ENCODE measurements around the gene JAKMIP1.

Gene JAKMIP1

DNA sequence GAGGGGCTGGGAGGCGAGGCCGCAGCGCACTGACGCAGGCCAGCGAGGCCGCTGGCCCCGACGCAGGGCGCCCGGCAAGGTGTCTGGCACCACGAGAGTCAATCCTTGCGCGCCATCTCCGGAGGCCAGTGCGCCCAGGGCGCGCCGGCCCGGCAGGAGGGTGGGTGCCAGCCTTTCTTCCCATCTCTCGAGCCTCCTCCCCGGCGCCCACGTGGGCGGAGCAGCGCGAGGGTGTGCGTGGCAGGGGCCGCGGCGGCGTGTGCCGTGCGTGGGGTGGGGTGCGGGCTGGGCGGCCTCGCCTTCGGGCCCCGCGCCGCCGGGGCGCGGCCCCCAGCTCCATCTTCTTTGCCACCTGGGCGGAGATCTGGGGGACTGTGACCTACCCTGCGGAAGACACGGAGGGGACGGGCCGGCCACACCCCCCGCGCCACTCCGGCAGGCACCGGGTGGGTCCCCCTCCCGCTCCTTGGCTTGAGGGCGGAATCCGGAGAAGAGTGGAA, 877 bp downstream of the JAKMIP1 start:
- peak in 1 of 3 experiments; percentile 57 for DNase-seq

DNA sequence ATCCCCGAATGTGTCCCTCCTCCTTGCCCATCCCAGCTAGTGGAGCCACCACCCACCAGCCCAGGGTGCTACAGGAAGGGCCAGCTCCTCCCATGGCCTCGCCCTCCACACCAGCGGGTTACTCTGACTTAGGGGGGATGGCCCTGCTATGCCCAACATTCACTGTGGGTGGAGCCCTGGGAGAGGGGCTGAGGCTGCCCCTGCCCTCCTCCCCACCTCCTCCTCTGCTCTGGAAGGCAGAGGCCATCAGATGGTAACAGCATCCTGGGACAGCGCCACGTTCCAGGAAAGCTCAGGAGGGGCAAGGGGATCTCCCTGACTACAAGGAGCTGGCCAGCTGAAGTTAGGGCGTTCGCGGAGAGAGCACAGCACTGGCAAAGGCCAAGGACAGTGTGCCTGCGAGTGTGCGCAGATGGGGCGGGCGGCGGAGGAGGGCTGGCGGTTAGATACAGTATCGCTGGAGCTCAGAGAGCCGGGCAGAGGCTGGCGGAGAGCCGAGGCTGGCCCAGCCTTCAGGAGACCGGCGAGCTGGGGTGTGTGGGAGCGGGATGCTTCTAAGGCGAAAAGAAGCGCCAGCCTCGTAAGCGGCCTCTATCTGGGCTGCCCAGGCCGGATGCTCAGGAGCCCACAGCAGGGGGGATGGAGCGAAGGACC, 1.5 kb downstream of the JAKMIP1 start:
- DNase-seq, result peak in 2 of 3 experiments; percentile 58 to 72

DNA sequence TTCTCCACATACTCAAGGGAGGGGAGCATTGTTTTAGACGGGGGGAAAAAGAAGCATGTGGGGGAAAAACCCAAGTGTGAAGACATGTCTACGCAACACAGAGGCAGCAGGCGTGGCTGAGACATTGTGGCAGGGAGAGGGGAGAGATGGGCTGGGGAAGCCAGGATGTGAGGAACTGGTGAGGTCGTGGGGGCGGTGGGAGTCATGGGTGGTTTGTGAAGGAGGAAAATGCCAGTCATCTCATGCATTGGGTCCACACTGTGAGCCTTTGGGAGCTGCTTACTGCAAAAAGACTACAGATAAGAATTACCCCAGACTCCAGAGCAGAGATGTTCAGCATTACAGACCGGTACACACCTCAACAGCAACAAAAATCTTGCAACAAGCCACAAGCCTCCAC, 2.1 kb downstream of the JAKMIP1 start:
- no peak for DNase-seq

DNA sequence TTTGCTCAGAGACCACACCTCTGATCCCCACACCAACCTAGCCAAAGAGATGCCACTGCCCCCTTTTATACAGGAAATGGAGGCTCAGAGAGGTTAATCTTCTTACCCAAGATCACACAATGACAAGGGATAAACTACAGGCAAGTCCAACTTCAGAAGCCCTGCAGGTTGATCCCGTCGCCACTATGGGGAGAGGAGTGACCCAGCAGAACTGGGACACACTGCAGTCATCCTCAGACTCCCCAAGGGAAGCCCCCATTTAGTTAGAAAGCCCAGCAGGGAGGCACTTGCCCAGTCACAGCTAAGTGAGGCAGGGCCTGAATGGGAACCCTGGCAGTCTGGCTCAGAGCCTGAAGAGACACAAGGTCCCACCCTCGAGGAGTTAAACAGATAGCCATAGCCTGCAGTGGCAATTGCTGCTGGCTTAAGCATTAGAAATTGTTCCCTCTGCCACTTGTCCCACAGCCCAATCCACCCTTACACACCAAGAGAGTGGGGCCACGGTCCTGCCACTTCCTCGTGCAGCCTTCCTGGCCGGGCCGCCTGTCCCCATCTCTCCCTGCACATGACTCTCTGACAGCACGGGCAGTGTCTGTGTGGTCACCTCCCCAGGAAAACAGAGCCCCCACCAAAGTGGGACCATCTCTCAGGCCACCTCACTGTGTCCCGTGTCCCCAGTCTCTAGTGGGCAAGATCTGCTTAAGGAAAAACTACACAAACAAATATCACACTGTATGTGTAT, 2.7 kb downstream of the JAKMIP1 start:
- no peak for DNase-seq

DNA sequence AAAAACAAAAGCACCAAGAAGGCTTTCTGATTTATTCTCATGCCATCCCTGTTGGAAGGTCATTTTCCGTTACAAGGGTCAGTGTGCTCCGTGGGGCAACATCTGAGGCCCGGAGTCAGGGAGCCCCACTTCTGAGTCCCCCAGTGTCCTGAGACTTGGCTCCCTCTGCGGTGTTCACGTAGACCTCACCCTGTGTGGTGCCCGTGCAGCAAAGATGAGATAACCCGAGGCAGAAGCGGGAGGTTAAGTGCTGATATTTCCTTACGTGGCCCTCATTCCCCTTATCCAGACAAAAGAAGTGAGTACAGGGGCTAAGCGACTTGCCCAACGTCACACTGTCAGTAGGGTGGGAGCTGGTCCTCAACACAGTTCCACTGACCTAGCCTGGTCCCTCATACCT, 3.5 kb downstream of the JAKMIP1 start:
- no peak for DNase-seq

DNA sequence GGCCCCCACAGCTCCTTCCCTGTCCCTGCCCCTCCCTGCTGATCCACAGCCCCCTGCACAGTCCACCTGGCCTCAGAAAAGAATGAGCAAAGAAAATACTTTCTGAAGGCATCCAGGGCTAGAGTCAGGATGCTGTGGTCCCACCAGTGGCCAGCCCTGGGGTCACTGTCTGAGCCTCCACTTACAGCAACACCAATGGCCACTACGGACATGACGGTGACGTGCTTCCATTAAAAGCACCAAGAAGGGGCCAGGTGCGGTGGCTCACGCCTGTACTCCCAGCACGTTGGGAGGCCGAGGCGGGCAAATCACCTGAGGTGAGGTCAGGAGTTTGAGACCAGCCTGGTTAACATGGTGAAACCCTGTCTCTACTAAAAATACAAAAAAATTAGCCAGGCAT, 4.0 kb downstream of the JAKMIP1 start:
- no peak for DNase-seq

DNA sequence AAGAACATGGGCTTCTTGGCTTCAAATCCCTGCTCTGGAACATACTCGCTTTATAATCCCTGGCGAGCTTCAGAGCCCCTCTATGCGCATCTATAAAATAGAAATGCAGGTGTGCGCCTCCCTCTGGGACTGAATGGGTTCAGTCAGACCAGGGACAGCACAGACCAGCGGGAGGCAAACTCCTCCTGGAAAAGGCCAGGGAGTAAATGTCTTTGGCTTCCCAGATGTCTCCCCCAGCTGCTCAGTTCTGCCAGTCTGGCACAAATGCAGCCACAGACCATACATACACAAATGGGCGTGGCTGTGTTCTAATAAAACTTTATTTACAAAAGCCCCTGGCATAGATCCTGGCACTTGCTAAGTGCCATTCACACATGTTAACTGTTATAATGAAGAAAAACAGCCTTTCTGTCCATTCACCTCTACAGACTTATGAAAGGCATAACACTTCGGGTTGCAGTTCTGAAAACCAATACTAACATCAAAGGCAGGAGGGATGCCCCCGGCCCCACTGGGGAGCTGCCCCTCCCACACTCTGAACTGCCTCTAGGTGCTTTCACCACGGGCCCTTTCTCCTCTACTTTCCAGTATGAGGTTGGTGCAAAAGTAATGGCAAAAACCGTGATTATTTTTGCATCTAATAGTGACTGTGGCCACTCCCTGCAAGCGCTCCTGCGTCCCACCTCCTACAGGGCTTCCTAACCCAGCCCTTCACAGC, 4.6 kb downstream of the JAKMIP1 start:
- no peak for DNase-seq

DNA sequence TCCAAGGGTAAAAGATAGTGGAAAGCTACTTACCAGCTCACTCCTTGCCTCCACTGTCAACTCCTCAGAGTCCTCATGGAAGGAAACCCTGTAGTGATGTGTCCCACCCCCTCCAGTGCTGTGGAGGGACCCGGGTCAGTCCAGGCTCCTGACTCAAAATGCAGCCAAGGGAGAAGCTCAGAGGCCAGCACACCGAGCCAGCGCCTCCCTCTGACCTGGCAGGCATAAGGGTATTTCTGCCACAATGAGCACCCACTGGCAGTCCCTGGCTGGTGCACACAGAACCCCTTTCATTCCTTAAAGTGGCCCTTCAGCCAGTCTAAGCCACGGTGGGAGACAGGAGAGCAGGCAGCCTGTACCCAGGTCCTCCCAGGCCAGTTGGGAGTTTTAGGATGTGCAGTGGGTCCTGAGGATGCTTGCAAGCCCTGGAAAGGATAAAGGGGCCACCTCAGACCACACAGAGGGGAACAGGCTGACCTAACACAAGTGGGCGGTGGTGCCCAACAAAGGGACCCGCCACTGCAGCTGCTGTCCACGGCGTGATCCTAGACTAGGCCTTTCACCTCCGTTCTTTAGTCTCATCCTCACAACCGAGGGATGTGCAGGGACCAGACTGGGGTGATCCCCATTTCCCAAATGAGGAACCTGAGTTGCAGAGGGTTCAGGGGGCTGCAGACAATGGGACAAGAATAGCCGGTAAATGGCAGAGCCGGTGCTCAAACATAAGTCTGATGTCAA, 5.7 kb downstream of the JAKMIP1 start:
- no peak for DNase-seq

DNA sequence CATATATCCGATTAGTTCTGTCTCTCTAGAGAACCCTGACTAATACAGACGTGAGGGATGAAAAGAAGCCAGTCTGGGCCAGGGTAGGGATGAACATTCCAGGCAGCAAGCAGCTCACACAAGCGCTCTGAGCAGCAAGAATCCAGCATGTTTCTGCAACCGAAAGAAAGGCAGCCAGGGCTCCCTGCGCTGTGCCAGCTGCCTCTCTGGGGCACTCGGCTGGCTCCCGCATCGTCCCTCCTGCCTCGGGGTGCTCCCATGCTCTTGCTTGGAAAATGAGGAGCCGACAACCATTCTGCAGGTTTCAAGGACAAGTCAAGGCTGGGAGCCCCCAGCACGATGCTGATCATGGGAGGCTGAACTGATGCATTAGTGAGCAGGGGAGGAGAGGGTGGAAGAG, 7.0 kb downstream of the JAKMIP1 start:
- DNase-seq, result no peak

DNA sequence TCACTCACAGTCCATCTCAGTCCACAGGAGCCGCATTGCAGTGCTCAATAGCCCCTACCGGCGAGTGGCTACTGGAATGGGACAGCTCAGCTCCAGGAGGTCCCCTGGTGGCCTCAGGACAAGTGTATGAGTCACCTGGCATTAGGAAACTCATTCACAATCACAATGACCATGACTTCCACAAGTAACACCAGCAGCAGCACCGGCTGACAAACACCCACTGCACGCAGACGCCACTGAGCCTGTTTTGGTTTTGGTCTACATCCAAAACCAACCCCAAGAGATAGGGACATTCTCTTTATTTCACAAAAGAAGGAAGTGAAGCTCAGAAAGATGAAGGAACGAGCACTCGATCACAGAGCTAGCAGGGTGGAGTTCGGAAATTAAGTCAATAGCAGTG, 8.1 kb downstream of the JAKMIP1 start:
- DNase-seq, result no peak

DNA sequence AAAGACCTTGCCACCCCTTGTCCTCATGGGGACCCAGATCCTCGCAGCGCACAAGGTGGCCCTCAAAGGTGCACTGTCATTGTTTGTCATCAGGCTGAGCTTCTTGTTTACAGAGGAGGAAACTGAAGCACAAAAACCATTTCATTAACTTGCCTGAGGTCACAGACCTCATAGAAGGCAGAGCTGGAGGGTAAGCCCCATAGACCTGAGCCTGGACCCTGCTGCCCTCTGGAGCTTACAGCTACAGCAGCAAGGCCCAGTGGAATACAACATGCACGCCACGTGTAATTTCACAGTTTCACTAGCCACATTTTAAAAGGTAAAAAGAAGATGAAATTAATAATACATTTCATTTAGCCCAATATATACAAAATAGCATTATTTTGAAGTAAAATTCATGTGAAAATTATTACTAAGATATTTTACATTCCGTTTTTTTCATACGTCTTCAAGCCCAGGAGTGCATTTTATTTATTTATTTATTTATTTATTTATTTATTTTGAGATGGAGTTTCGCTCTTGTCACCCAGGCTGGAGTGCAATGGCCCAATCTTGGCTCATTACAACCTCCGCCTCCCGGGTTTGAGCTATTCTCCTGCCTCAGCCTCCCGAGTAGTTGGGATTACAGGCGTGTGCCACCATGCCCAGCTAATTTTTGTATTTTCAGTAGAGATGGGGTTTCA, 8.8 kb downstream of the JAKMIP1 start:
- peak in 1 of 3 experiments; percentile 22 for DNase-seq

DNA sequence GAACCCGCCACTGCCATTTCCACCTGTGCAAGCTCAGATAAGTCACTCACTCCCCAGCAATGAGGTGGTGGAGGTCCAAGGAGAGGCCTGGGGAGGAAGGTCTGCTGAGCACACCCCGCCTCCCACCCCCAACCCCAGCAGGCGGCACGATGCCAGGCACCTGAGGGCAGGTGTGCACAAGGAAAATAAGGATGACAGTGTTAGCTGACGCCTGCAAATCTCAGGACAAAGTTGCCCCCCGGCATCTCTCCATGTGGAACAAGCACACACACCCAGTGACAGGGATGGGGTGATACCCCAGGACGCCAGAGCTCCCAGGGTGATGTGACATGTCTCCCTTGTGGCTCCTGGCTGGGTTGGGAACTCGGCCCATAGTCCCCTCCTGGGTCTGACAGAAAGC, 9.9 kb downstream of the JAKMIP1 start:
- DNase-seq, result no peak

DNA sequence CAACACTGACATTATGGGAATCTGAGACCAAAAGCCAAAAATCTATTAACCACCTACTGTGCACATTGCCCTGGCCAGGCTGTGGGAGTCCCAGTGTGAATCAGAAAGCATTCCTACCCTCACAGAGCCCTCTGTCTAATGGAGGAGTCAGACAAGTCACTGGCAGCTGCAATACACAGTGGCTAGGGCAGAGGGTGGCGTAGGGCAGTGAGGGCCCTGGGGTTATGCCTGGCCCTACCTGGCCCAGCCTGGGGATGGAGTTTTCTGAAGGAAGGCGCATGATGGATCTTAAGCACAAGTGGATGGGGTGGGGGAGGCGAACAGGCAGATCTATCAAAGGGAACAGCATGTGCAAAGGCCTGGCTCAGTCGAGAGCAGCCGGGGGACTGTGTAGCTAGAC, 10.8 kb downstream of the JAKMIP1 start:
- DNase-seq, result no peak

DNA sequence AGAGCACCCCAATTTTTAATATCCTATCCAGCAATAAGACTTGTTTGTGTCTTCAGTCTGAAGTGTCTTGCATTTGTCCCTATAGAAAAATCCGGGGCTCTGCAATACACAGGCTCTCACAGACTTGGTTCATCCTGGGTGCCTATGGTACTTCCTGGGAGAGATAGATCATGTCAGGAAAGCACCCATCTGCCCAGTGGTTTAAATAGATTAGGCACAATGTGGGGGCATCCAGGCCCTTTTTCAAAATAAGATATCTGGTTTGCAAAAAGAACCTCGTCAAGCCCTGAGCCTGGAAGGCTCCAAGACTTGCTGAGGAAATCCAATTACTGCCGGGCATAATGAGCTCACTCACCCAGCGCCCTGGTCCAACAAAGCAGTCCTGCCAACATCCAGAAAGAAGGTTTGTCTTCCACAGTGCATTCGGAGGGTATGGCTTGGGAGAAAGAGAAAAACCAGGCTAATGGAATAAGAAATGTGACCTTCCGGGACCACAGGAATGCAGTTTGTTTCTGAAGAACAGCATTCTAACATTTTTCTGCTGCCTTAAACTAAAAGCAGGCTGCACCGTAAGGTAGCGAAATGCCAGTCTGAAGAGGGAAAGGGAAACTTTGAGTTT, 11.6 kb downstream of the JAKMIP1 start:
- no peak for DNase-seq

DNA sequence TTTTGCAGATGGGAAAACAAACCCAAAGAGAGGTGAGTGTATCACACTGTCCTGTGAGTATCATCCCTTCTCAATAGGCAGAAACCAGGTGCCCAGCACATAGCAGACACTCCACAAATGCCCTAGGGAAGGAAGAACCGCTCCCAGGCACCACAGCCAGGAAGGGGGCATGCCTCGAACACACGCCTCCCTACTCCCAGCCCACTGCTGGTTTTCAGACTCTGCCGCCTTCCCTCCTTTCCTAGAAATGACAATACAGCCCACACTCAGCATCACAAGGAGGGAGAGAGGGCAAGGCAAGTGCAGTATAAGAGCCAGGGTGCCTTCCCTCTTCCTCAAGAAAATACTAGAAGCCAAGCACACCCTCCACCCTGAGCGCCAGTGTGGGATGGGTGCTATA, 16.2 kb downstream of the JAKMIP1 start:
- DNase-seq, result no peak

DNA sequence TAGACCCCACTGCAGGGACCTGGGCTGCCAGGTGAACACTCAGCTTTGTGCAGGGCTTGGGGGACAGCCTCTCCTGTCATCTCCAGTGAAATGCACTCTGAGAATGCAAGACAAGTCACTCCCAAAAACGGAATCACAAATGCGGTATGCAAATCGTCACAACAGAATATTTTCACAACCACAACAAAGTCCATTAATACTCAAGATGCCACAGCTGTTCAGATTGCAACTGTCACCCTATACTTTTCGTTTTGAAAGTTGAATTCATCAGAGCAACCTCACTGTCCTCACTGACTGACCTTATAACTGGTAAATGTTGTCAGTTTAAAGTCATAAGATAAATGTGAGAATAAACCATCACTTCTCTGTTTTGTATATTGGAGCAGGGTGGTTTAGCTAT, 16.6 kb downstream of the JAKMIP1 start:
- DNase-seq, result no peak

DNA sequence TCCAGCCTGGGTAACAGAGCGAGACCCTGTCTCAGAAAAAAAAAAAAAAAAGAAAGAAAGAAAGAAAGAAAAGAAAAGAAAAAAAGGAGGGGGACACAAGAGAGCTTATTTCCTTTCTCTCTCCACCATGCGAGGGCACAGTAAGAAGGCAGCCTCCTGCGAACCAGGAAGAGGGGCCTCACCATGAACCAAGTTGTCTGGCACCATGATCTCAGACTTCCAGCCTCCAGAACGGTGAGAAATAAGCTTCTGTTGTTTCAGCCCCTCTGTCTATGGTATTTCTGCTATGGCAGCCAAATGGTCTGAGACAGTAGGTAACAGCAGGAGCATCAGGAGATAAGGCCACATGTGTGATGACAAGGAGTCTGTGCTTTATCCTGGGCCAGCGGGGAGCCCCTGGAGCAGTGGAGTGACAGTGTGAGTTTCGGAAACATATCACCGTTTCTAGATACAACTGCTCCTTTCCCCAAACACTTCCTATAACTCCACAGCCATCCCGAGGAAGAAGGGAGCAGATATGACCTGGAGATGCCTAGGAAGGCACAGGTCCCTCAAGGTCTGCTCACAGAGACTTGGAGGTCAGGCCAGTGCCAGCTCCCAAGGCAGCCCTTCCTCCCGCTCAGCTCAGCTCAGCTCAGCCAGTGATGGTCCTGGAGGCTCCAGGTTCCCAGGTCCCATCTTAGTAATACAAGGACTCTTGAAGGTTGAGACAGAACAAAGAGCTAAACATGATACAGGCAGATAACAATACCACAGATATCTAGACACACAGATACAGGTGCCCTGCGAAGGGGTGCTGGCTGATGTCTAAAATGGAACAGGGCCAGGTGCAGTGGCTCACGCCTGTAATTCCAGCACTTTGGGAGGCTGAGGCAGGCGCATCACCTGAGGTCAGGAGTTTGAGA, 17.7 kb downstream of the JAKMIP1 start:
- no peak for DNase-seq

DNA sequence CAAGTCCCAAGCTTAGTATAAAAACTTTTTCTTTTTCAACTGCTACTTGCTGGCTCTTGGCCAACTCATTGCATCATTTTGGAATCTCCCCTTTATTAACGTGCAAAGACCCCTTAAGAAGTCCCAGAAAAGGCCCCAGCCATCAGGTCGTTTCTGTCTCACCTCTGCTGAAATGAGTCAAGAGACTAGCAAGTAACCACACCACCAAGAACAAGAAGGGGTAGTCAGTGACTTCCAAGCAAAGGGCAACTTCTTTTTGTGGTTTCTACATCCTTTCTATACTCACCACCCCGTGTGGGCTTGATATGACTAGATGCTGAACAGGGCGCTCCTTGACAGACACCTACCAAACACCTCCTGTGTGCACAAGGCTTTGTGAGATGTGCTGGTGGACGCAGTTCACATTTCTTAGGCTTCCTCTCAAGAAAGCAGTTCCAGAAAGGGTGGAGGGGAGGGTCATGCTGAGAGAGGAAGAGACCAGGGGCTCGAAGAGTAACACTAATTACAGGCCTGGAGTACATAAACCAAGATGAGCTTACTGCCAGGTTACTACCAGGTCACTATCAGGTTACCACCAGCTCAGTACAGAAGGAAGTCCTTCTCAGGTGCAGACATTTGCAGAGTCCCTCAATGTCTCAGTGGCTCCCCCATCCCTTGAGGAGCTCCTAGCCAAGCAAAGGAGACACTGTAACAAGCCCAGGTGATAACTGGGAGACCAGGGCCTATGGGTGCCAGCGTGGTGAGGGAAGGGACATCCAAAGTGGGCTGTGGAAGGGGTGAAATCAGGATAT, 19.3 kb downstream of the JAKMIP1 start:
- DNase-seq, result no peak

DNA sequence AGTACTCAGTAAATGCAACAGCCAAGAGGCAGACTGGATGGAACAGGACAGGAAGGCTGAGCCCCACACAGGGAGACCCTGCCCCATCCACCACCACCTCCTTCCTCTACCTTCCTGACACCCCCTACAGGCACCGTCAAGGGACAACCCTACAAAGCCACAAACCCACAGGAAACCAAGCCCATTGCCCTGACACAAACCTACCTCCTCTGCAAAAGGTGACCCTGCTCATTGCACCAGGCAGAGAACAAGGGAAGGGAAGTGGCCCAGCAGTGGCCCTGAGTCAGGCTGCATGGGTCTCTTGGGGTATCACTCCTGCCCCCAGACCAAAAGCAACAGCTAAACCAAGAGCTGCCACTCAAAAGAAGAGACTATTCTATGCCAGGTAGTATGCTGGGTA, 21.0 kb downstream of the JAKMIP1 start:
- DNase-seq, result no peak

DNA sequence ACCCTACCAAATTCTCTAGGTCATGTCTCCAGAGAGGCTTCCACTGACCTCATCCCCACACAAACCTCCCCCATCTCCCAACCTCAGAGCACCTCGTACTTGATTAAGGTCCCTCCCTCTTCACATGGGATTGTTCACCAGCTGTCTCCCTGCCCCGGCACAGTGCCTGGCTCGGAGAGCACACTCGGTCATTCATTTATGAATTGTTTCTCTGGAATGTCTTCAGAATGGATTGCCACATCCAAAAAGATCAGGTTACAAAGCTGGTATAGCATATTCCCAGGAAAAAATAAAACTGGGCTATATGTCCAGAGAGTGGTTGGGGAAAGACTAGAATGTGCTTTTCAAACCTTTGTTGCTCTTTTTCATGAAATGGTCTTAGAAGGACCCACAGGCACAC, 21.6 kb downstream of the JAKMIP1 start:
- DNase-seq, result no peak

Data from NCI-H1417 (cell line).